GM18520 (cell line): ENCODE measurements around the gene TENM4.
A peak's percentile ranks its signal among the peaks of the same experiment; 100 is the strongest.

ENCODE experiments used
- ATAC-seq: cut with Tn5 transposase; IDR thresholded peaks from one replicate; pipeline ENCODE4 v1.9.1; 2021; ENCODE audit not compliant: unreplicated experiment

TENM4 gene

GRCh38 chr11:78801161-78801884, 639.5 kb downstream of the TENM4 start:
- no peak for ATAC-seq

GRCh38 chr11:78800756-78801155, 640.1 kb downstream of the TENM4 start:
- ATAC-seq, result no peak

GRCh38 chr11:78800096-78800690, 640.6 kb downstream of the TENM4 start:
- no peak for ATAC-seq

GRCh38 chr11:78798663-78799062, 642.2 kb downstream of the TENM4 start:
- ATAC-seq, result peak; percentile 74

GRCh38 chr11:78797559-78797958, 643.3 kb downstream of the TENM4 start:
- ATAC-seq, result no peak

- no peak for ATAC-seq
These were observed 643.9 kb downstream of the TENM4 start for GRCh38 chr11:78796956-78797355.

GRCh38 chr11:78795621-78796261, 645.1 kb downstream of the TENM4 start:
- ATAC-seq, result no peak

GRCh38 chr11:78791964-78792363, 648.9 kb downstream of the TENM4 start:
- ATAC-seq, result no peak

- ATAC-seq, result no peak
These were observed 649.6 kb downstream of the TENM4 start for GRCh38 chr11:78791254-78791653.

- ATAC-seq, result no peak
These were observed 650.0 kb downstream of the TENM4 start for GRCh38 chr11:78790784-78791183.

GRCh38 chr11:78789375-78789774, 651.5 kb downstream of the TENM4 start:
- no peak for ATAC-seq

- ATAC-seq, result no peak
These were observed 652.3 kb downstream of the TENM4 start for GRCh38 chr11:78788533-78788932.

- no peak for ATAC-seq
These were observed 653.1 kb downstream of the TENM4 start for GRCh38 chr11:78787696-78788095.

- no peak for ATAC-seq
These were observed 654.1 kb downstream of the TENM4 start for GRCh38 chr11:78786746-78787145.

GRCh38 chr11:78786086-78786485, 654.7 kb downstream of the TENM4 start:
- ATAC-seq, result no peak

- ATAC-seq, result no peak
These were observed 656.3 kb downstream of the TENM4 start for GRCh38 chr11:78784321-78785061.

- no peak for ATAC-seq
These were observed 657.0 kb downstream of the TENM4 start for GRCh38 chr11:78783846-78784245.

- ATAC-seq, result no peak
These were observed 657.5 kb downstream of the TENM4 start for GRCh38 chr11:78783301-78783700.

- no peak for ATAC-seq
These were observed 658.1 kb downstream of the TENM4 start for GRCh38 chr11:78782725-78783124.

- no peak for ATAC-seq
These were observed 659.9 kb downstream of the TENM4 start for GRCh38 chr11:78780889-78781288.

- no peak for ATAC-seq
These were observed 667.3 kb downstream of the TENM4 start for GRCh38 chr11:78773492-78773891.

GRCh38 chr11:78773077-78773476, 667.8 kb downstream of the TENM4 start:
- ATAC-seq, result no peak
